Activated CD8-positive, alpha-beta T cell treated with anti-CD3 and anti-CD28 coated beads for 36 hours (primary cell): ENCODE data around the gene CYYR1. TPM values are rescaled to one million over a fixed set of nuclear protein-coding genes. Genes with fewer than 3 reads are reported as not detected.

ENCODE experiments used
- ATAC-seq: fragments of 200-7000 bp; cut with Tn5 transposase; one replicate; pipeline ENCODE4 v1.10.0; 2021; ENCODE audit warnings: mild to moderate bottlenecking, moderate library complexity
- CTCF ChIA-PET: fragments of 350-600 bp; sonication (Branson Sonifier 250); formaldehyde crosslinking; loops from one replicate; lab custom pipeline; 2021; ENCODE audit warnings: antibody characterized with exemption; lab: Charles Lee
- POLR2A ChIA-PET: fragments of 350-600 bp; sonication (Branson Sonifier 250); formaldehyde crosslinking; loops from one replicate; lab custom pipeline; 2021; ENCODE audit warnings: antibody characterized with exemption; lab: Charles Lee
- DNase-seq: peaks from one replicate; pipeline ENCODE4 v3.0.0-alpha.2; 2020
- H3K27ac Mint-ChIP-seq: one replicate; pipeline ENCODE4 v1.8.0; 2021; ENCODE audit warnings: mild to moderate bottlenecking, mixed read lengths
- H3K27me3 Mint-ChIP-seq: one replicate; pipeline ENCODE4 v1.8.0; 2021; ENCODE audit warnings: mixed read lengths
- H3K36me3 Mint-ChIP-seq: one replicate; pipeline ENCODE4 v1.8.0; 2021; ENCODE audit warnings: low read depth, mixed read lengths
- H3K4me1 Mint-ChIP-seq: one replicate; pipeline ENCODE4 v1.8.0; 2021; ENCODE audit warnings: low read depth, mixed read lengths
- H3K4me3 Mint-ChIP-seq: one replicate; pipeline ENCODE4 v1.8.0; 2021; ENCODE audit warnings: mild to moderate bottlenecking, moderate library complexity, mixed read lengths
- H3K9me3 Mint-ChIP-seq: one replicate; pipeline ENCODE4 v1.8.0; 2021; ENCODE audit warnings: mixed read lengths
- CTCF ChIP-seq: fragments of 200-600 bp; IDR thresholded peaks from one replicate; pipeline ENCODE4 v1.8.0; 2022; ENCODE audit warnings: antibody characterized with exemption, mild to moderate bottlenecking
- intact Hi-C: fragments of 100-400 bp; cut with micrococcal nuclease; formaldehyde crosslinking; loops from one replicate; pipeline ENCODE4 v1.10.0; 2022
- total RNA-seq, 2 experiments: library from RNA; stranded (reverse); gene quantifications; one replicate each; pipeline ENCODE4 v1.2.3, GENCODE V29; 2021

The CYYR1 gene
- total RNA-seq, 2 experiments from 2014 or later, result not detected

- no peak overlapping the region for H3K4me3 Mint-ChIP-seq
- ATAC-seq, result no peak
- no peaks in the 10 kb centered on the region for H3K4me1 Mint-ChIP-seq
- no peaks in the 10 kb centered on the region for H3K9me3 Mint-ChIP-seq
- DNase-seq, result no peak
- no peak overlapping the region for H3K27ac Mint-ChIP-seq
- H3K27me3 Mint-ChIP-seq, result peaks cover 1% of the 10 kb centered on the region
- ChIA-PET CTCF (no interaction called here), POLR2A (no interaction called here)
- intact Hi-C loops, result no loop called here
- no peaks in the 10 kb centered on the region for H3K36me3 Mint-ChIP-seq
- TF ChIP-seq CTCF, result no peak
Observed at GRCh38 chr21:26449161-26449560, 123.9 kb downstream of the CYYR1 start.

DNA sequence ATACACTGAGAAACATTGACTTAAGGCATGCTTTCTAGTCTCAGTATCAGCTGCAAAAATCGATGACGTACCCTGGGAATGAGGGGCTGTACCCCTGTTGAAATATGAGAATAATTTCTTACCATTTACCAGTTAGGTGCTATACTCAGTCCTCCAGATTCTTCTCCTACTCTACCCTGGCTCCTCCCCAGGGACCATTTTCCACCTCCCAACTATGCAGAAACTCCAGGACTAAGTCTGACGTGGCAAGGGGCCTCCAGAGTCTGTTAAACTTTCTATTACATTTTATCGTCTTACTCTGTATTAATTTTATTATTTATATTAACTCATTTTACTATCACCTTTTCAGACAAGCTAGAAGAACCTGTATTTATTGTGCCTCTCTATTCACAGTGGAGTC is 124.3 kb downstream of the CYYR1 start:
- DNase-seq (no peak), ATAC-seq (no peak)
- intact Hi-C loops, result no loop called here
- ChIA-PET POLR2A (no interaction called here), CTCF (no interaction called here)
- H3K27ac Mint-ChIP-seq, result no peak overlapping the region
- no peaks in the 10 kb centered on the region for H3K36me3 Mint-ChIP-seq
- TF ChIP-seq CTCF, result no peak
- no peaks in the 10 kb centered on the region for H3K9me3 Mint-ChIP-seq
- peaks cover 1% of the 10 kb centered on the region for H3K27me3 Mint-ChIP-seq
- no peaks in the 10 kb centered on the region for H3K4me1 Mint-ChIP-seq
- H3K4me3 Mint-ChIP-seq, result no peak overlapping the region

DNA sequence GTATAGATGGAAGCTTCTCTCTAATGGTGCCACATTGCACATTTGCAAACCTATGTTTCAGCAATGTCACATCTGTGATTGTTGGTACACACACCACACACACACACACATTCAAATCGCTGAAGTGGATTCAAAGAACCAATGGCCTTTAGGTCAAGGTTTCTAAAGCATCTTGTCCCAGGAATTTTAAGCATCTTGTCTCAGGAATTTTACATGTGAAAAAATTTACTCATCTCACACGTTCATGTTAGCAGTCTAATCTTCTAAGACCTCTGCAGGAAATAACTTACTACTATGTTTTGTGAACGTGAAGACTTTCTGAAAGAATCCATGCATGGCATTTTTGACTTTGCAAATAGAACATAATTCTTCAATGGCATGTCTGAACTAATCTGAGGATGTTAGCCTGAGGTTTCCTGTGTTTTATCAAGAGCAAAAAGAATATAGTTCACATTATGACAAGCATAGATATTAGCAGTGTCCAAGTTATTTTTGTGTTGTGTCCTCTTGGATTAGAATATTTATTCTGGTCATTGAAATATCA is 125.1 kb downstream of the CYYR1 start:
- ChIA-PET POLR2A (no interaction called here), CTCF (no interaction called here)
- H3K4me3 Mint-ChIP-seq, result no peak overlapping the region
- no peaks in the 10 kb centered on the region for H3K9me3 Mint-ChIP-seq
- ATAC-seq (no peak), DNase-seq (no peak)
- peaks cover 1% of the 10 kb centered on the region for H3K27me3 Mint-ChIP-seq
- no peak for TF ChIP-seq CTCF
- no peaks in the 10 kb centered on the region for H3K4me1 Mint-ChIP-seq
- no peaks in the 10 kb centered on the region for H3K36me3 Mint-ChIP-seq
- intact Hi-C loops, result no loop called here
- no peak overlapping the region for H3K27ac Mint-ChIP-seq

- CTCF ChIA-PET, result no interaction called here
- H3K27ac Mint-ChIP-seq, result no peak overlapping the region
- DNase-seq (no peak), ATAC-seq (no peak)
- no peak for TF ChIP-seq CTCF
- no peaks in the 10 kb centered on the region for H3K4me1 Mint-ChIP-seq
- H3K36me3 Mint-ChIP-seq, result no peaks in the 10 kb centered on the region
- no peak overlapping the region for H3K4me3 Mint-ChIP-seq
- intact Hi-C loops, result no loop called here
- H3K27me3 Mint-ChIP-seq, result peaks cover 1% of the 10 kb centered on the region
- POLR2A ChIA-PET, result no interaction called here
- H3K9me3 Mint-ChIP-seq, result no peaks in the 10 kb centered on the region
Observed at GRCh38 chr21:26445440-26445839, 127.6 kb downstream of the CYYR1 start.

DNA sequence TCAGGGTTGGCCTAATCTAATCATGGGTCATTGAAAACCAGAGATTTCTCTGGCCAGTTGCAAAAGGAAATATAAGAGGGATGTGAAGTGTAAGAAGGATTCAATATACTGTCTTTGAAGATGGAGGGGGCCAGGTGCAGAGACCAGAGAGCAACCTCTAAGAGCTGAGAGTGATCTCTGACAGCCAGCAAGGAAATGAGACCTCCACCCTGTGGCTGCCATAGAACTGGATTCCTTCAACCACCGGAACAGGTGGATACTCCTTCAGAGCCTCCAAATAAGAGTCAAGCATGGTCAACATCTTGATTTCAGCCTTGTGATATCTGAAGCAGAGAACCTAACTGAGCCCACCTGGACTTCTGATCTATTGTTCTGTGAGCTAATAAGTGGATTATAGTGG is 128.4 kb downstream of the CYYR1 start:
- Mint-ChIP-seq H3K4me1 (no peaks in the 10 kb centered on the region), H3K27ac (no peak overlapping the region), H3K4me3 (no peak overlapping the region), H3K27me3 (peaks cover 1% of the 10 kb centered on the region), H3K9me3 (no peaks in the 10 kb centered on the region), H3K36me3 (no peaks in the 10 kb centered on the region)
- ATAC-seq (no peak), DNase-seq (no peak)
- ChIA-PET POLR2A (no interaction called here), CTCF (no interaction called here)
- TF ChIP-seq CTCF, result no peak
- intact Hi-C loops, result no loop called here
